Naive B cell (primary cell): ENCODE data around the gene CTNNA2. TPM values are rescaled to one million over a fixed set of nuclear protein-coding genes. Genes with fewer than 3 reads are reported as not detected.

Experiments
- ATAC-seq, 2 donors: fragments of 150-1000 bp; cut with Tn5 transposase; 2 replicates each; pipeline ENCODE4 v1.10.0; 2021; ENCODE audit warnings: low read depth in 2 of 2, mild to moderate bottlenecking in 2 of 2, moderate library complexity in 2 of 2
- DNase-seq: peaks from one replicate; pipeline ENCODE4 v3.0.0; 2022
- H3K27ac Mint-ChIP-seq, 6 donors: one replicate each; pipeline ENCODE4 v1.8.0; 2020 to 2022; ENCODE audit warnings: mild to moderate bottlenecking in 6 of 6, mixed read lengths in 6 of 6, moderate library complexity in 5 of 6, inconsistent platforms in 2 of 6
- H3K27me3 Mint-ChIP-seq, 3 donors: one replicate each; pipeline ENCODE4 v1.8.0; 2021 to 2022; ENCODE audit warnings: mixed read lengths in 3 of 3, mild to moderate bottlenecking in 1 of 3
- H3K36me3 Mint-ChIP-seq, 2 donors: one replicate each; pipeline ENCODE4 v1.8.0; 2020 to 2022; ENCODE audit warnings: mixed read lengths in 2 of 2, inconsistent platforms in 1 of 2, mild to moderate bottlenecking in 1 of 2
- H3K4me1 Mint-ChIP-seq, 3 donors: one replicate each; pipeline ENCODE4 v1.8.0; 2020 to 2022; ENCODE audit warnings: mixed read lengths in 3 of 3, inconsistent platforms in 1 of 3, mild to moderate bottlenecking in 1 of 3, moderate library complexity in 1 of 3
- H3K4me3 Mint-ChIP-seq, 8 donors: one replicate each; pipeline ENCODE4 v1.8.0; 2020 to 2022; ENCODE audit warnings: mild to moderate bottlenecking in 8 of 8, mixed read lengths in 8 of 8, moderate library complexity in 8 of 8, inconsistent platforms in 2 of 8
- H3K9me3 Mint-ChIP-seq, 7 donors: one replicate each; pipeline ENCODE4 v1.8.0; 2020 to 2022; ENCODE audit warnings: mixed read lengths in 7 of 7, mild to moderate bottlenecking in 5 of 7, inconsistent platforms in 2 of 7, moderate library complexity in 1 of 7
- polyA plus RNA-seq, 6 donors: library from polyadenylated mRNA; unstranded; fragments of 300-500 nt; fragmentation: Illumina TruSeq; gene quantifications; one replicate each; pipeline ENCODE4 v1.2.3, GENCODE V29; 2021; ENCODE audit warnings: low read depth in 6 of 6

CTNNA2 gene
- polyA plus RNA-seq, 6 donors from 2014 or later = not detected

GRCh38 chr2:79929624-79930023 lies 416.8 kb downstream of the CTNNA2 start:
- Mint-ChIP-seq H3K4me1 (no peaks in the 10 kb centered on the region), H3K27ac (no peak overlapping the region), H3K4me3 (no peak overlapping the region), H3K36me3 (no peaks in the 10 kb centered on the region), H3K27me3 (peaks cover 0 to 4% (median 0%) of the 10 kb centered on the region in 3 donors), H3K9me3 (peaks cover 0 to 2% (median 0%) of the 10 kb centered on the region in 7 donors)
- ATAC-seq (no peak), DNase-seq (no peak)

- no peak for DNase-seq
- Mint-ChIP-seq H3K36me3 (no peaks in the 10 kb centered on the region), H3K27me3 (peaks cover 0 to 6% (median 4%) of the 10 kb centered on the region in 3 donors), H3K9me3 (no peaks in the 10 kb centered on the region), H3K4me3 (no peak overlapping the region), H3K4me1 (peaks cover 0 to 6% (median 5%) of the 10 kb centered on the region in 3 donors), H3K27ac (no peak overlapping the region)
- no peak for ATAC-seq
Observed at GRCh38 chr2:79935046-79935732, 422.3 kb downstream of the CTNNA2 start.

GRCh38 chr2:79935771-79936657 lies 423.2 kb downstream of the CTNNA2 start:
- DNase-seq = no peak
- peaks cover 0 to 6% (median 4%) of the 10 kb centered on the region in 3 donors for H3K27me3 Mint-ChIP-seq
- peak overlapping the region in 3 of 6 donors; percentile 23 to 88 (median 30) for H3K27ac Mint-ChIP-seq
- H3K4me1 Mint-ChIP-seq = peaks cover 0 to 6% (median 5%) of the 10 kb centered on the region in 3 donors
- no peaks in the 10 kb centered on the region for H3K9me3 Mint-ChIP-seq
- ATAC-seq = no peak
- H3K36me3 Mint-ChIP-seq = no peaks in the 10 kb centered on the region
- H3K4me3 Mint-ChIP-seq = no peak overlapping the region

- DNase-seq (no peak), ATAC-seq (no peak)
- peaks cover 0 to 6% (median 4%) of the 10 kb centered on the region in 3 donors for H3K27me3 Mint-ChIP-seq
- peaks cover 0 to 6% (median 5%) of the 10 kb centered on the region in 3 donors for H3K4me1 Mint-ChIP-seq
- no peaks in the 10 kb centered on the region for H3K9me3 Mint-ChIP-seq
- no peak overlapping the region for H3K27ac Mint-ChIP-seq
- no peak overlapping the region for H3K4me3 Mint-ChIP-seq
- H3K36me3 Mint-ChIP-seq = no peaks in the 10 kb centered on the region
Observed at GRCh38 chr2:79936715-79937114, 423.9 kb downstream of the CTNNA2 start.

GRCh38 chr2:79938648-79939047 lies 425.8 kb downstream of the CTNNA2 start:
- ATAC-seq = no peak
- H3K4me1 Mint-ChIP-seq = peaks cover 0 to 6% (median 5%) of the 10 kb centered on the region in 3 donors
- no peaks in the 10 kb centered on the region for H3K9me3 Mint-ChIP-seq
- no peak for DNase-seq
- H3K27me3 Mint-ChIP-seq = peaks cover 0 to 6% (median 0%) of the 10 kb centered on the region in 3 donors
- no peak overlapping the region for H3K27ac Mint-ChIP-seq
- H3K4me3 Mint-ChIP-seq = no peak overlapping the region
- no peaks in the 10 kb centered on the region for H3K36me3 Mint-ChIP-seq

GRCh38 chr2:79940364-79940763 lies 427.5 kb downstream of the CTNNA2 start:
- peaks cover 0 to 6% (median 0%) of the 10 kb centered on the region in 3 donors for H3K27me3 Mint-ChIP-seq
- H3K9me3 Mint-ChIP-seq = no peaks in the 10 kb centered on the region
- no peak overlapping the region for H3K4me3 Mint-ChIP-seq
- DNase-seq = no peak
- peaks cover 0 to 6% (median 5%) of the 10 kb centered on the region in 3 donors for H3K4me1 Mint-ChIP-seq
- ATAC-seq = no peak
- no peaks in the 10 kb centered on the region for H3K36me3 Mint-ChIP-seq
- no peak overlapping the region for H3K27ac Mint-ChIP-seq

- DNase-seq (no peak), ATAC-seq (no peak)
- no peaks in the 10 kb centered on the region for H3K9me3 Mint-ChIP-seq
- H3K36me3 Mint-ChIP-seq = no peaks in the 10 kb centered on the region
- H3K27me3 Mint-ChIP-seq = peaks cover 0 to 5% (median 0%) of the 10 kb centered on the region in 3 donors
- H3K27ac Mint-ChIP-seq = no peak overlapping the region
- no peak overlapping the region for H3K4me3 Mint-ChIP-seq
- H3K4me1 Mint-ChIP-seq = peaks cover 0 to 4% (median 3%) of the 10 kb centered on the region in 3 donors
Observed at GRCh38 chr2:79941179-79941578, 428.3 kb downstream of the CTNNA2 start.

- no peak for DNase-seq
- Mint-ChIP-seq H3K4me1 (no peaks in the 10 kb centered on the region), H3K9me3 (peaks cover 0 to 2% (median 0%) of the 10 kb centered on the region in 7 donors), H3K36me3 (no peaks in the 10 kb centered on the region), H3K27me3 (no peaks in the 10 kb centered on the region), H3K4me3 (no peak overlapping the region), H3K27ac (no peak overlapping the region)
- ATAC-seq = no peak
Observed at GRCh38 chr2:79944205-79944604, 431.4 kb downstream of the CTNNA2 start.

- peaks cover 0 to 2% (median 0%) of the 10 kb centered on the region in 7 donors for H3K9me3 Mint-ChIP-seq
- DNase-seq = no peak
- no peaks in the 10 kb centered on the region for H3K27me3 Mint-ChIP-seq
- H3K36me3 Mint-ChIP-seq = no peaks in the 10 kb centered on the region
- no peak for ATAC-seq
- no peak overlapping the region for H3K4me3 Mint-ChIP-seq
- no peaks in the 10 kb centered on the region for H3K4me1 Mint-ChIP-seq
- no peak overlapping the region for H3K27ac Mint-ChIP-seq
Observed at GRCh38 chr2:79945653-79946445, 433.0 kb downstream of the CTNNA2 start.

GRCh38 chr2:79947751-79948150 lies 434.9 kb downstream of the CTNNA2 start:
- no peak for DNase-seq
- no peak for ATAC-seq
- Mint-ChIP-seq H3K4me3 (no peak overlapping the region), H3K36me3 (no peaks in the 10 kb centered on the region), H3K9me3 (peaks cover 0 to 2% (median 0%) of the 10 kb centered on the region in 7 donors), H3K27ac (no peak overlapping the region), H3K27me3 (no peaks in the 10 kb centered on the region), H3K4me1 (no peaks in the 10 kb centered on the region)

GRCh38 chr2:79950526-79950925 lies 437.7 kb downstream of the CTNNA2 start:
- H3K4me3 Mint-ChIP-seq = no peak overlapping the region
- no peak overlapping the region for H3K27ac Mint-ChIP-seq
- DNase-seq (no peak), ATAC-seq (no peak)
- no peaks in the 10 kb centered on the region for H3K27me3 Mint-ChIP-seq
- H3K4me1 Mint-ChIP-seq = no peaks in the 10 kb centered on the region
- peaks cover 0 to 4% (median 0%) of the 10 kb centered on the region in 7 donors for H3K9me3 Mint-ChIP-seq
- H3K36me3 Mint-ChIP-seq = no peaks in the 10 kb centered on the region

- H3K27ac Mint-ChIP-seq = no peak overlapping the region
- no peaks in the 10 kb centered on the region for H3K27me3 Mint-ChIP-seq
- H3K4me3 Mint-ChIP-seq = no peak overlapping the region
- H3K4me1 Mint-ChIP-seq = no peaks in the 10 kb centered on the region
- H3K9me3 Mint-ChIP-seq = peaks cover 0 to 7% (median 2%) of the 10 kb centered on the region in 7 donors
- H3K36me3 Mint-ChIP-seq = no peaks in the 10 kb centered on the region
- no peak for DNase-seq
- no peak for ATAC-seq
Observed at GRCh38 chr2:79952616-79953015, 439.8 kb downstream of the CTNNA2 start.

- Mint-ChIP-seq H3K9me3 (peaks cover 0 to 10% (median 3%) of the 10 kb centered on the region in 7 donors), H3K4me3 (no peak overlapping the region), H3K27ac (no peak overlapping the region), H3K36me3 (no peaks in the 10 kb centered on the region), H3K4me1 (no peaks in the 10 kb centered on the region), H3K27me3 (no peaks in the 10 kb centered on the region)
- ATAC-seq = no peak
- no peak for DNase-seq
Observed at GRCh38 chr2:79960035-79960434, 447.2 kb downstream of the CTNNA2 start.
